Effector memory CD4-positive, alpha-beta T cell (primary cell): Measurements from ENCODE around the gene VLDLR.
"Not testable (repeated sequence)": the region's sequence is repeated elsewhere in the genome, so short reads cannot be mapped to it uniquely, and the experiment has no call there.

ENCODE experiments used
- DNase-seq, 3 donors: peaks; one replicate each; pipeline ENCODE4 v3.0.0-alpha.2; 2020
- H3K27ac ChIP-seq: 2 replicates; pipeline ENCODE4 v1.7.0; 2013; ENCODE audit warnings: mild to moderate bottlenecking, low read length, moderate library complexity; ENCODE audit not compliant: insufficient read depth, poor library complexity, severe bottlenecking
- H3K27me3 ChIP-seq: replicated peaks from 2 replicates; pipeline ENCODE4 v1.7.0; 2013; ENCODE audit warnings: mild to moderate bottlenecking, low read length; ENCODE audit not compliant: insufficient read depth, control insufficient read depth, poor library complexity, severe bottlenecking
- H3K36me3 ChIP-seq: 2 replicates; pipeline ENCODE4 v1.7.0; 2013; ENCODE audit warnings: mild to moderate bottlenecking, low read length, moderate library complexity; ENCODE audit not compliant: control insufficient read depth, insufficient read depth
- H3K4me1 ChIP-seq: 2 replicates; pipeline ENCODE4 v1.7.0; 2013; ENCODE audit warnings: low read length, mild to moderate bottlenecking; ENCODE audit not compliant: control insufficient read depth, insufficient read depth, poor library complexity, severe bottlenecking
- H3K4me3 ChIP-seq: 2 replicates; pipeline ENCODE4 v1.7.0; 2013; ENCODE audit warnings: low read length, low read depth, mild to moderate bottlenecking; ENCODE audit not compliant: insufficient read depth, poor library complexity, severe bottlenecking
- H3K9me3 ChIP-seq: 2 replicates; pipeline ENCODE4 v1.7.0; 2013; ENCODE audit warnings: mild to moderate bottlenecking, low read length, moderate library complexity; ENCODE audit not compliant: control insufficient read depth

The VLDLR gene

GRCh38 chr9:2700398-2700797, 78.8 kb downstream of the VLDLR start:
- DNase-seq = no peak
- no peak overlapping the region for H3K4me3 ChIP-seq
- H3K27ac ChIP-seq = no peak overlapping the region
- no peaks in the 10 kb centered on the region for H3K4me1 ChIP-seq
- H3K36me3 ChIP-seq = no peaks in the 10 kb centered on the region
- no peaks in the 10 kb centered on the region for H3K9me3 ChIP-seq
- no peaks in the 10 kb centered on the region for H3K27me3 ChIP-seq

GRCh38 chr9:2700909-2701550, 79.4 kb downstream of the VLDLR start:
- Histone ChIP-seq H3K4me3 (no peak overlapping the region), H3K27ac (no peak overlapping the region), H3K4me1 (no peaks in the 10 kb centered on the region), H3K9me3 (no peaks in the 10 kb centered on the region), H3K27me3 (no peaks in the 10 kb centered on the region), H3K36me3 (no peaks in the 10 kb centered on the region)
- DNase-seq = no peak

DNA sequence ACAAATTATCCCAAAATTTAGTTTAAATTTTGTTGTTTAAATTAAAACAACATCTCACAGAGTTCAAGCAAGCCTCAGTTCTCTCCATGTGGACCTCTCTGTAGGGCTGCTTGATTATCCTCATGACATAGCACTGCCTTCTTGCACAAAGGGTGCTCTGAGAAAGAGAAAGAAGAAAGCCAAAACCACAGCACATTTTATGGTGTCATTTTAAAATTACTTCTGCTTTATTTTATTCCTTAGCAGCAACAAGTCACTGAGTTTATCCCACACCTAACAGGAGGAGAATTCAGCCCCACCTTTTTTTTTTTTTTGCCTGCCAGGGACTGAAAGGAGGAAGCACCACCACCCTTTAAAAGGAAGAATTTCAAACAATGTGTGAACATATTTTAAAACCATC, 82.9 kb downstream of the VLDLR start:
- H3K4me3 ChIP-seq = no peak overlapping the region
- H3K36me3 ChIP-seq = no peaks in the 10 kb centered on the region
- no peak for DNase-seq
- no peak overlapping the region for H3K27ac ChIP-seq
- H3K9me3 ChIP-seq = no peaks in the 10 kb centered on the region
- H3K4me1 ChIP-seq = no peaks in the 10 kb centered on the region
- H3K27me3 ChIP-seq = no peaks in the 10 kb centered on the region

GRCh38 chr9:2707256-2707655, 85.7 kb downstream of the VLDLR start:
- DNase-seq, H3K27me3 ChIP-seq, H3K4me3 ChIP-seq, H3K9me3 ChIP-seq, H3K27ac ChIP-seq, H3K36me3 ChIP-seq, H3K4me1 ChIP-seq: not testable (repeated sequence)
